ENCODE measurements around the gene TNFSF15.

TNFSF15 gene

DNA sequence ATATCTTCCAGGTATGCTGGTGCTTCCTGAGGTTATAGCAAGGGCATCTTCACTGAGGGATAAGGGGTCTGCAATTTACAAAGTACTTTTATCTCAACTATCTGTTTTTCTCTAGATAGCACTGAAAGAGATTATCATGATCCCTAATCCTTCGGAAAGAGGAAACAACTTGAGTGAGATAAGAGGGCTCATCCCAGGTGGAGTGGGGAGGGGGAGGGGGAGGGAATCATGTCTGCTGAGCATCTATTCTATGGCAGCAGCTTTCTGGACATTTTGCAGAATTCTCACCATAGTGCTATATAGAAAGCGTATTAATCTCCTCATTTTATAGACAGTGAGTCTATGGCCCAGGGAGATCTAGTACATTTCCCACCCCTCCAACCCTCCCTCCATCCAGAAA, 5.9 kb downstream of the TNFSF15 start:
- DNase-seq (ENCODE audit: insufficient read length) (no peak), FAIRE-seq (no peak)
- no peak for TF ChIP-seq POLR2A (IDR thresholded peaks at IDR 0.05; ENCODE audit: low read depth, low read length)
- no peak for TF ChIP-seq TAF1 (IDR thresholded peaks at IDR 0.05; ENCODE audit: borderline replicate concordance, low read depth, low read length)
- no peak for TF ChIP-seq POLR2AphosphoS5 (IDR thresholded peaks at IDR 0.05; ENCODE audit: low read depth, low read length)

DNA sequence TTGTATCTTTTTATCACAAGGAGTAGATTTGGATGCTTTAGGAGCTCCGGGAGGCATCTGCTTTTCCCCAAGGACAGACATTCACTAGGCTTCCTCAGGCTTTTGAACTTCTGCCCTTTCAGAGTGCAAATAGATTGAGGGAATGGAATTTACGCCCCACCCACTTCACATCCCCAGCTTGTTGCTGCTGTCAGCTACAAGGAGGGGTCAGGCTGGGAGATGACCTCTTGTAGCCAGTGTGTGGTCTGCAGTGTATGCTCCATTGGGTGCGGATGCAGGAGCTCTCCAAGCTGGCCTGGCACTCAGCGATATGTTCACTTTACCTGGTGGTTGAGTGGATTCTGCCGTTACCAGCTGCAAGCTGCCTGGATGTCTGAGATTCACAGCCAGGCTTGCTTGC, 6.4 kb downstream of the TNFSF15 start:
- TF ChIP-seq POLR2A (IDR thresholded peaks at IDR 0.05; ENCODE audit: low read depth, low read length) (no peak), TAF1 (IDR thresholded peaks at IDR 0.05; ENCODE audit: borderline replicate concordance, low read depth, low read length) (no peak), POLR2AphosphoS5 (IDR thresholded peaks at IDR 0.05; ENCODE audit: low read depth, low read length) (no peak)
- no peak for DNase-seq (ENCODE audit: insufficient read length)

DNA sequence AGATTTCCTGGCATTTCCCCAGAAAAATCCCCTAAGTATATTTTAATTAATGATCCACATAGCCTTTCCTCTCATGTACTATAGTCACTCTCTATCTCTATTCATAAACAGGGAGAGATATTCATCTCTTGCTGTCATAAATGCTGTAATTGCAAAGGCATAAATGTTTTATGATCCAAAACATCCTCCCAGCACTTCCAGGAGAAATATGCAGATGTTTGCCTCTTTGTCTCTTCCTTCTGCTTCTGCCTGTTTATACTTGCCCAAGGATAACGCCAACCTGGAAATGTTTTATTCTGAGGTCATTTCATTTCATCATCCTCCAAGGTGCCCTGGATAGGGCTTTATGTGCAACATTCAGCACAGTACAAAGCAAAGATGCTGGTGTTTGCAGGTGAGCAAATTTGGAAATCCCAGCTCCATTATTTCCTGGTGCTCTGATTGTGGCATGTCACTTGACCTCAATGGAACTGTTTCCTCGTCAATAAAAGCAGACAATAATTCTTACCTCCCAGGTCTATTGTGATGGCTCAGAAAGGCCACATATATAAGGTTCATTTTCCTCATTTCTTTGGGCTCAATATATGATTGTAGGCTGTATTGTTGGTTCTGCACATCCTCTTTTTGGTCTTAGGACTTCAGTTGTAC, 6.9 kb downstream of the TNFSF15 start:
- TF ChIP-seq POLR2A (IDR thresholded peaks at IDR 0.05; ENCODE audit: low read depth, low read length), result no peak
- TF ChIP-seq TAF1 (IDR thresholded peaks at IDR 0.05; ENCODE audit: borderline replicate concordance, low read depth, low read length), result no peak
- TF ChIP-seq POLR2AphosphoS5 (IDR thresholded peaks at IDR 0.05; ENCODE audit: low read depth, low read length), result no peak

More for the DNA sequence above, 6.4 kb downstream of the TNFSF15 start:
- FAIRE-seq, result no peak

DNA sequence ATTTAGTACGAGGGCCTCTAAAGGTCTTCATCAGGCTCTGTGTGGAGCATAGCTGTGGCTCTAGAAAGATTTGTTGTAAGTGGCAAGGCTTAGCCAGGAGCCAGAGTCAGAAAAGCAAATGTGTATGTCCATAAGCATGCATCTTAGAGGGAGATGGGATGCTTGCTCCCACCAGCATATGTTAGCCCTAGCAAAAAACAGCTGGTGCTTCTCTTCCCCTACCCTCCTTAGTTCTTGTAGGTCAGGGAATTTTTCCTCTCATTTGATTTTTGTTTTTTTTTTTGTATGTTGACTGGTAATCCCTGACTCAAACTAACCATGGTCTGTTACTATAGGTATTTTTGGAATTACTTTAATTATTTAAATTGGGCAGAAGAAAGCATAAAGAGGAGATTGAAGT, 7.7 kb downstream of the TNFSF15 start:
- no peak for TF ChIP-seq POLR2AphosphoS5 (IDR thresholded peaks at IDR 0.05; ENCODE audit: low read depth, low read length)
- TF ChIP-seq TAF1 (IDR thresholded peaks at IDR 0.05; ENCODE audit: borderline replicate concordance, low read depth, low read length), result no peak
- TF ChIP-seq POLR2A (IDR thresholded peaks at IDR 0.05; ENCODE audit: low read depth, low read length), result no peak
- FAIRE-seq (no peak), DNase-seq (ENCODE audit: insufficient read length) (no peak)

More for the DNA sequence above, 6.9 kb downstream of the TNFSF15 start:
- no peak for DNase-seq (ENCODE audit: insufficient read length)
- no peak for FAIRE-seq

DNA sequence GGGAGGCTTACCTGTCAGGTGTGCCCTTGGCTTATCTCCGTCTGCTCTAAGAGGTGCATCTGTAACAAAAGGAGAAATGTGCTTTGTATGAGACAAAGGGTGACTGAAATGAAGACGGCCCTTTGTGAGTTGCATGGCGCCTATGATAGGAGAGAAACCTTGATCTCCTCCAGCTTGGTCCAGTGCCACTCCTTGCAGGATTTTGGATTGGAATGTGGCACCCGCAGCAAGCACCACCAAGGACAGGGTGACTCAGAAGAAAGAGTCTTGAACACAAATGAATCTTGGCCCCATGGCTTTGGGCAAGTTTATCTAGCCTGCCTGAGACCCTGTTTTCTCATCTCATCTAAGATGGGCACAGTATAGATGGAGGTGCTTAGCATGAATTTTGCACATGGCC, 13.4 kb downstream of the TNFSF15 start:
- no peak for DNase-seq (ENCODE audit: insufficient read length)
- FAIRE-seq, result no peak
- TF ChIP-seq TAF1 (IDR thresholded peaks at IDR 0.05; ENCODE audit: borderline replicate concordance, low read depth, low read length), result no peak
- no peak for TF ChIP-seq POLR2A (IDR thresholded peaks at IDR 0.05; ENCODE audit: low read depth, low read length)
- no peak for TF ChIP-seq POLR2AphosphoS5 (IDR thresholded peaks at IDR 0.05; ENCODE audit: low read depth, low read length)

DNA sequence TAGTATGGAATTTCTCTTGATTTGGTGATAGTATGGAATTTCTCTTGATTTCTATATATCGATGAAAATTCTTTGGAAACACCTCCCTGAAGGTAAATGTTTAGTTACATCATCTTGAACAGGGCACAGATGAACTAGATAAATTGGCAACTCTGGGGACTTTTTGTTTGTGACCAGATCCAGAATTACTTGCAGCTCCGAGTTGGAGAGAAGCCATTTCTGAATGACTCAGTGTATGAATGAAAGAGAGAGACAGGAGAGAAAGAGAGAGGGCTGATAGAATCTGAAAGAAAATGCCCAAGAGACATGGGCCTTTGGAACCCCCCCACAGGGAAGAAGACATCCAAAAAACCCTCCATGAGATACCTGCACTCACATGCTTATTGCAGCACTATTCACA, 14.1 kb downstream of the TNFSF15 start:
- FAIRE-seq (no peak), DNase-seq (ENCODE audit: insufficient read length) (no peak)
- TF ChIP-seq POLR2AphosphoS5 (IDR thresholded peaks at IDR 0.05; ENCODE audit: low read depth, low read length), result no peak
- no peak for TF ChIP-seq TAF1 (IDR thresholded peaks at IDR 0.05; ENCODE audit: borderline replicate concordance, low read depth, low read length)
- no peak for TF ChIP-seq POLR2A (IDR thresholded peaks at IDR 0.05; ENCODE audit: low read depth, low read length)

DNA sequence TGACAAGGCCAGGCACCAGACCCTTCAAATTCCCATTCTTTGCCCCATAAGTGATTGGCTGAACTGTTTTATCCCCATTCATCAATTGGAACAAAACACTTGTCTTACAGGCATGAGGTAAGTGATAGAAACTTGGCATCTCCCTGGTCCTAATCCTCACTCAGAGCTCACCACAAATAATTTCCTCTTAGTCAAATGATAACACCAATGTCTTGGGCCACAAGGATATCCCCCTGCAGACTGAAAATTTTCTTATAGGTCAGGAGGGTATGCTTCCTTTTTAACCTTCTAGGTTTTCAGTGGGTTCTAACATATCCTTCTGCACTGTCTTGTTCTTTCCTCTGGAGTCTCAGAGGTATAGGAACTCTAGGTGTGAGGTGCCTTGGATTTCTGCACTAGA, 14.5 kb downstream of the TNFSF15 start:
- FAIRE-seq (no peak), DNase-seq (ENCODE audit: insufficient read length) (no peak)
- TF ChIP-seq POLR2A (IDR thresholded peaks at IDR 0.05; ENCODE audit: low read depth, low read length) (no peak), POLR2AphosphoS5 (IDR thresholded peaks at IDR 0.05; ENCODE audit: low read depth, low read length) (no peak), TAF1 (IDR thresholded peaks at IDR 0.05; ENCODE audit: borderline replicate concordance, low read depth, low read length) (no peak)

DNA sequence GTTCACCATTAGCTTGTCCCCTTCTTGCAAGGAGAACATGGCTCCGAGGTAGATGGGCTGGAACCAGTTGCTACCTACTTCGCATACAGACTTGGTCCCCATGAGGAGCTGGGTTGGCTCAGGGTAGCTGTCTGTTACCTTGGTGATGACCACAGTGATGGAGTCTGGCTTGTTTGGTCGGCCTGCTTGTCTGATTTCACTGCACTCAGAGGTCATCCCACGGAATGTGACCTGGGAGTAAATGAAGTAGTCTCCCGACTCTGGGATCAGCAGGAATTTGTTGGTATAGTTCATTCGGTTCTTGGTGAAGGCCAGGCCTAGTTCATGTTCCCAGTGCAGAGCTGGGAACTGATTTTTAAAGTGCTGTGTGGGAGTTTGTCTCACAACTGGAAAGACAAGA, 15.3 kb downstream of the TNFSF15 start:
- TF ChIP-seq POLR2A (IDR thresholded peaks at IDR 0.05; ENCODE audit: low read depth, low read length) (no peak), TAF1 (IDR thresholded peaks at IDR 0.05; ENCODE audit: borderline replicate concordance, low read depth, low read length) (no peak), POLR2AphosphoS5 (IDR thresholded peaks at IDR 0.05; ENCODE audit: low read depth, low read length) (no peak)
- no peak for FAIRE-seq
- DNase-seq (ENCODE audit: insufficient read length), result no peak

DNA sequence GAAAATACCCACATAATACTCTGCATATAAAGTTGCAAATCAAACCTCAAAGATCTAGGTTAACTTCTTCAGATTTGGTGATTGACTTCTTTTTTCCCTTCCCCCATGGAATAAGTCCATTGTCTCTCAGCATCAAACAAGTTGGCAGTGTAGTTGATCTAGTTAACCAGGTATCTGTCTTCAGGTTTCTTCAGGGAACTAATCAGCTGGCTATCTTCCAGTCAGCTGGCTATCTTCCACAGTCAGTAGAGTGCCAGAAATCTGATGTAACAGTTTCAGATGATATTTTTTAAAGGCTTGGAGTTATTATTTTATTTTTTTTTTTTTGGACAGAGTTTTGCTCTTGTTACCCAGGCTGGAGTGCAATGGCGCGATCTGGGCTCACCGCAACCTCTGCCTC, 16.8 kb downstream of the TNFSF15 start:
- FAIRE-seq, result no peak
- TF ChIP-seq TAF1 (IDR thresholded peaks at IDR 0.05; ENCODE audit: borderline replicate concordance, low read depth, low read length) (no peak), POLR2AphosphoS5 (IDR thresholded peaks at IDR 0.05; ENCODE audit: low read depth, low read length) (no peak), POLR2A (IDR thresholded peaks at IDR 0.05; ENCODE audit: low read depth, low read length) (no peak)
- DNase-seq (ENCODE audit: insufficient read length), result no peak

DNA sequence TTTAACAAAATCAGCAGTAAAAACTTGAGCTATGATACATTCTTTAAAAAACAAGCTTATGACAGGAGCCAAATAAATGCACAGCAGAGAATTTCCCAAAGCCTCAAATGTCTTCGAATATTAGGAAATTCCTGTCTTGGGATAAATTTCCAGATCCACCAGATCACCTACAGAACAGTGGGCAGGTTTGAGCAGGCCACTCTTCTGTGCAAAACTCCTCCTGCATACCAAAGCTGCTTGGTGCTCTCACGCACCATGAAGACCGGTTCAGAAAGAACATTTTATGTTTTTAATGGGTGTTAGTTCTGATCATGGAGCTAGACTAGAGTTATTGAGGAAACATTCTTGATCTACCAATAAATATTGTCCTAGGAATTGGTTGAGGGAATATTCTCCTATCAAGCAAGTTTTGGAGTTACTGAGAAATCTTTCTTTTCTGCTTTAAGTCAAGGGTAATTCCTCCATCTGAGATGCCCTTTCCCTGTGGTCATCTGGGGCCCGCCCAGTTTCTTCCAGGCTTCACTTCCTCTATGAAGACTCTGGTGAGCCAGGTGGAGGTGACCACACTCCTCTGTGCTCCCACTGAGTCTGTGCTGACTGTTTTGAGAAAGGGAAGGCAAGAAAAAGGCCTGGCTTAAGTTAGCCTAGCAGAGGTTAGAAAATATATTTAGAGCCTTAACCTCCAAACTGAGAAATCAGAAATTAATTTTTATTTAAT, 17.9 kb downstream of the TNFSF15 start:
- TF ChIP-seq POLR2A (IDR thresholded peaks at IDR 0.05; ENCODE audit: low read depth, low read length), result no peak
- TF ChIP-seq TAF1 (IDR thresholded peaks at IDR 0.05; ENCODE audit: borderline replicate concordance, low read depth, low read length), result no peak
- no peak for TF ChIP-seq POLR2AphosphoS5 (IDR thresholded peaks at IDR 0.05; ENCODE audit: low read depth, low read length)
- FAIRE-seq (no peak), DNase-seq (ENCODE audit: insufficient read length) (no peak)

DNA sequence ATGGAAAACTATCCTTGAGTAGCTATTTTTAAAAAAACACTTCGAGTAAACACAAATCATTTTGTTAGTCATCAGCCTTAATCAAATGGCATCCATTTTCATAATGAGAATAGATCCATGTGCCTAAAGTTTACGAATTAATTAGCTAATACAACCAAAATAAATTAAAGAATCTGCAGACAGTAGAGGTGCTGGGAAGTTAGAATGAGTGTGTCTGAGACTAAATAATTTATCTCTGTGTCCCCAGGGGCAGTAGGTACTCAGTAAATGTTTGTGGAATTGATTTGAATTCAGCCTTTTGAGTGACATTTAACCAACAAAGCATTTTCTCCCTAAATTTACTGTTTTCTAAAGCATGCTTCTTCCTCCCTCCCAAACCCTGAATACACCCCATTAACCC, 18.6 kb downstream of the TNFSF15 start:
- FAIRE-seq (no peak), DNase-seq (ENCODE audit: insufficient read length) (no peak)
- TF ChIP-seq POLR2A (IDR thresholded peaks at IDR 0.05; ENCODE audit: low read depth, low read length) (no peak), POLR2AphosphoS5 (IDR thresholded peaks at IDR 0.05; ENCODE audit: low read depth, low read length) (no peak), TAF1 (IDR thresholded peaks at IDR 0.05; ENCODE audit: borderline replicate concordance, low read depth, low read length) (no peak)
